HepG2 (cell line): ENCODE data around the gene NPHP3. TPM values are rescaled to one million over a fixed set of nuclear protein-coding genes. Genes with fewer than 3 reads are reported as not detected.

Experiments
- ARID2 ChIP-seq: sonication (generic); formaldehyde crosslinking; IDR thresholded peaks from 2 replicates; pipeline ENCODE4 v1.8.1; 2022; ENCODE audit warnings: mild to moderate bottlenecking, missing genetic modification reagents, borderline replicate concordance
- CCDC6 ChIP-seq: sonication (generic); formaldehyde crosslinking; IDR thresholded peaks from 2 replicates; pipeline ENCODE4 v1.8.1; 2022; ENCODE audit warnings: mild to moderate bottlenecking, missing genetic modification reagents, moderate library complexity
- DMAP1 ChIP-seq: IDR thresholded peaks from 2 replicates; pipeline ENCODE4 v1.6.1; 2016
- FOXP1 ChIP-seq, 2 experiments: fragments of 450-650 bp in 1 of 2; IDR thresholded peaks; 2 replicates each; pipeline ENCODE4 v1.6.1; 2017 to 2018; ENCODE audit warnings: antibody characterized with exemption in 1 of 2
- GATAD2A ChIP-seq: IDR thresholded peaks from 2 replicates; pipeline ENCODE4 v1.6.1; 2016
- GTF3A ChIP-seq: sonication (generic); formaldehyde crosslinking; conservative IDR thresholded peaks from 2 replicates; pipeline ENCODE4 v1.4.0; 2020; ENCODE audit warnings: mild to moderate bottlenecking, missing genetic modification reagents
- KMT2A ChIP-seq: sonication (generic); formaldehyde crosslinking; IDR thresholded peaks from 2 replicates; pipeline ENCODE4 v1.4.0; 2020; ENCODE audit warnings: missing genetic modification reagents
- NFATC3 ChIP-seq: sonication (generic); formaldehyde crosslinking; IDR thresholded peaks from 2 replicates; pipeline ENCODE4 v1.5.1; 2020; ENCODE audit warnings: mild to moderate bottlenecking, missing genetic modification reagents
- NFIB ChIP-seq: sonication (generic); formaldehyde crosslinking; IDR thresholded peaks from 2 replicates; pipeline ENCODE4 v1.9.0; 2021; ENCODE audit warnings: missing genetic modification reagents, mild to moderate bottlenecking, borderline replicate concordance
- PHF21A ChIP-seq: sonication (generic); formaldehyde crosslinking; IDR thresholded peaks from 2 replicates; pipeline ENCODE4 v1.5.0; 2020; ENCODE audit warnings: mild to moderate bottlenecking, missing genetic modification reagents
- RAD21 ChIP-seq: fragments of 450-650 bp; formaldehyde crosslinking; IDR thresholded peaks from 2 replicates; pipeline ENCODE4 v1.5.0; 2020; ENCODE audit warnings: mild to moderate bottlenecking
- STAG1 ChIP-seq: sonication (generic); formaldehyde crosslinking; IDR thresholded peaks from 2 replicates; pipeline ENCODE4 v1.4.0; 2020; ENCODE audit warnings: missing genetic modification reagents
- ZC3H13 ChIP-seq: sonication (generic); formaldehyde crosslinking; IDR thresholded peaks from 2 replicates; pipeline ENCODE4 v1.8.1; 2023; ENCODE audit warnings: mild to moderate bottlenecking, missing genetic modification reagents, moderate library complexity
- ZMYM2 ChIP-seq: sonication (generic); formaldehyde crosslinking; IDR thresholded peaks from 2 replicates; pipeline ENCODE4 v1.8.0; 2022; ENCODE audit warnings: mild to moderate bottlenecking, missing genetic modification reagents
- ZNF160 ChIP-seq: sonication (generic); formaldehyde crosslinking; IDR thresholded peaks from 2 replicates; pipeline ENCODE4 v1.8.0; 2022; ENCODE audit warnings: mild to moderate bottlenecking, inconsistent platforms, missing genetic modification reagents
- ZNF432 ChIP-seq: sonication (generic); formaldehyde crosslinking; IDR thresholded peaks from 2 replicates; pipeline ENCODE4 v1.5.0; 2020; ENCODE audit warnings: missing genetic modification reagents, mild to moderate bottlenecking, borderline replicate concordance
- ZNF598 ChIP-seq: sonication (generic); formaldehyde crosslinking; IDR thresholded peaks from 2 replicates; pipeline ENCODE4 v1.5.1; 2020; ENCODE audit warnings: mild to moderate bottlenecking, missing genetic modification reagents, borderline replicate concordance
- ZNF672 ChIP-seq: sonication (generic); formaldehyde crosslinking; IDR thresholded peaks from 2 replicates; pipeline ENCODE4 v1.8.1; 2022; ENCODE audit warnings: missing genetic modification reagents
- ZNF713 ChIP-seq: sonication (generic); formaldehyde crosslinking; IDR thresholded peaks from 2 replicates; pipeline ENCODE4 v1.4.0; 2020; ENCODE audit warnings: mild to moderate bottlenecking, missing genetic modification reagents
- ZNF878 ChIP-seq: sonication (generic); formaldehyde crosslinking; IDR thresholded peaks from 2 replicates; pipeline ENCODE4 v1.8.1; 2023; ENCODE audit warnings: mild to moderate bottlenecking, missing genetic modification reagents, moderate library complexity
- ZNF879 ChIP-seq: sonication (generic); formaldehyde crosslinking; IDR thresholded peaks from 2 replicates; pipeline ENCODE4 v1.8.1; 2023; ENCODE audit warnings: missing genetic modification reagents
- ZSCAN21 ChIP-seq: sonication (generic); formaldehyde crosslinking; IDR thresholded peaks from 2 replicates; pipeline ENCODE4 v1.8.0; 2022; ENCODE audit warnings: mild to moderate bottlenecking, missing genetic modification reagents, moderate library complexity, borderline replicate concordance
- ZSCAN22 ChIP-seq: sonication (generic); formaldehyde crosslinking; IDR thresholded peaks from 2 replicates; pipeline ENCODE4 v1.4.0; 2020; ENCODE audit warnings: mild to moderate bottlenecking, missing genetic modification reagents
- polyA plus RNA-seq, 8 experiments: library from polyadenylated mRNA; depleted of rRNA in 3 of 8; stranded (reverse) in 7 of 8; unstranded in 1 of 8; fragments of >200 nt; fragmentation: Illumina TruSeq in 4 of 8; extraction: Trizol in 4 of 8; gene quantifications; 2 replicates each; pipeline versions ENCODE4 v1.2.1 to v1.2.3, GENCODE V29; 2011 to 2016; ENCODE audit warnings: low read depth in 4 of 8, missing spikeins in 1 of 8, mixed read lengths in 1 of 8; ENCODE audit not compliant: insufficient read depth in 1 of 8
- total RNA-seq, 5 experiments: library from RNA; depleted of rRNA; stranded (reverse); fragments of >200 nt; fragmentation: Illumina TruSeq; extraction: Trizol; gene quantifications; 2 replicates each; pipeline ENCODE4 v1.2.3, GENCODE V29; 2016; ENCODE audit warnings: low read depth in 1 of 5
- TF ChIP-seq, protein P1 (sequence below): IDR thresholded peaks from 2 replicates; pipeline ENCODE4 v1.6.1; 2016; ENCODE audit warnings: control low read depth
- TF ChIP-seq, protein P2 (sequence below): sonication (generic); formaldehyde crosslinking; IDR thresholded peaks from 2 replicates; pipeline ENCODE4 v1.4.0; 2020; ENCODE audit warnings: missing genetic modification reagents, borderline replicate concordance
- TF ChIP-seq, protein P3 (sequence below): sonication (generic); formaldehyde crosslinking; IDR thresholded peaks from 2 replicates; pipeline ENCODE4 v1.4.0; 2020; ENCODE audit warnings: mild to moderate bottlenecking, missing genetic modification reagents

Gene NPHP3
- total and polyA plus RNA-seq, 2 of the 13 experiments (the other 11 are each of a cell fraction or from before 2014, with no cell fraction given): 11.0 to 20.2 TPM

DNA sequence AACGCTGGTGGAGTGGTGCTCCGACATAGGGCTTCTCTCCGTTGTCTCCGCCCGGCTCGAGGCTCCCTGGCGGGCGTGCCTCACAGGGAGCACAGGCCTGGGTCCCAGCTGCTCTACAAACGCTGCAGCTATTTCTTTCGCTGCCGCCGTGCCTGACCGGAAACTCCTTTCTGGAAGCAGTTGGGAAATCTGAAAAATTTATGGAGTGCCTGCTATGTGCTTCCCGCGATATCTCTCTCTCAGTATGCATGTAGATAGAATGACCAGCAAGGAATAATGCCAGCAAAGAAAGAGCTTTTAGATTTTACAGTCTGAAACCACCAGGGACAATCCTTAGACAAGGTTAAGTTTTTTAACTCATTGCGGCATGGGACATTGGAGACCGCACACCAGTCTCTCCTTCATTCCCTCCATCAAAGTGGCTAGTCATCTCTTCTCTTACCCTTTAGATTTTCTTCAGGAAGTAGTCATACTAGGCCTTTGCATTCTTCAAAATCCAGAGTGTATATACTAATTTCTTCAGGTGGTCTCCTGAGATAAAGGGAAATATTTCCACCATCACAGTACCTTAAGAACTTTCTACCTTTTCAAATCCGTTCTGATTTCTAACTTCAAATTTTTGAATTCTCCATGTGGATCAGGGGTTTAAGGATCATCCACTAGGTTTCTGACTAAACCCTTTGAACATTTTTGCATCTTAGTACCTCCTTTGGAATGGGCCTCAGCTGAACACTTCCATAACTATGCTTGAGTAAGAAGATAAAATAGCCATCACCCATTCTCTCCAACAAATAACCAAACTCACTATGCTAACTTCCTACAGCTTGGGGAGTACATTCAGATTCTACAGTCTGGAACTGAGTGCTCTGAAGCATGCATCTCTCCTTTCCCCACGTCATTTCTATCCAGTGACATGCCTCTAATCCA is 1.1 kb upstream of the NPHP3 start (continued):
- TF ChIP-seq, protein P1, sequence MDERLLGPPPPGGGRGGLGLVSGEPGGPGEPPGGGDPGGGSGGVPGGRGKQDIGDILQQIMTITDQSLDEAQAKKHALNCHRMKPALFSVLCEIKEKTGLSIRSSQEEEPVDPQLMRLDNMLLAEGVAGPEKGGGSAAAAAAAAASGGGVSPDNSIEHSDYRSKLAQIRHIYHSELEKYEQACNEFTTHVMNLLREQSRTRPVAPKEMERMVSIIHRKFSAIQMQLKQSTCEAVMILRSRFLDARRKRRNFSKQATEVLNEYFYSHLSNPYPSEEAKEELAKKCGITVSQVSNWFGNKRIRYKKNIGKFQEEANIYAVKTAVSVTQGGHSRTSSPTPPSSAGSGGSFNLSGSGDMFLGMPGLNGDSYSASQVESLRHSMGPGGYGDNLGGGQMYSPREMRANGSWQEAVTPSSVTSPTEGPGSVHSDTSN: no peak
- TF ChIP-seq FOXP1 (IDR thresholded peaks at IDR 0.05) (no peak), FOXP1 (CRISPR knock-in tag; IDR thresholded peaks at IDR 0.05) (no peak), ZNF160 (CRISPR knock-in tag) (no peak), PHF21A (no peak), ZNF672 (CRISPR knock-in tag) (no peak), ZSCAN21 (CRISPR knock-in tag) (peak; percentile 63; the same call in 1 of the 2 replicates), ZMYM2 (CRISPR knock-in tag) (no peak), ZNF432 (no peak), ZNF598 (no peak; the same call in 1 of the 2 replicates), GTF3A (CRISPR knock-in tag) (no peak), DMAP1 (no peak; the same call in 1 of the 2 replicates), ARID2 (CRISPR knock-in tag) (no peak), CCDC6 (CRISPR knock-in tag) (no peak), ZNF878 (no peak), NFIB (CRISPR knock-in tag) (no peak), ZSCAN22 (no peak), ZNF713 (CRISPR knock-in tag) (no peak), NFATC3 (no peak), STAG1 (no peak), RAD21 (CRISPR knock-in tag) (no peak), KMT2A (CRISPR knock-in tag) (no peak), ZC3H13 (CRISPR knock-in tag) (no peak), ZNF879 (CRISPR knock-in tag) (no peak), GATAD2A (CRISPR knock-in tag) (0 out of 2 replicates have a peak, but pooled peaks have one; percentile 29)
- TF ChIP-seq, protein P2, sequence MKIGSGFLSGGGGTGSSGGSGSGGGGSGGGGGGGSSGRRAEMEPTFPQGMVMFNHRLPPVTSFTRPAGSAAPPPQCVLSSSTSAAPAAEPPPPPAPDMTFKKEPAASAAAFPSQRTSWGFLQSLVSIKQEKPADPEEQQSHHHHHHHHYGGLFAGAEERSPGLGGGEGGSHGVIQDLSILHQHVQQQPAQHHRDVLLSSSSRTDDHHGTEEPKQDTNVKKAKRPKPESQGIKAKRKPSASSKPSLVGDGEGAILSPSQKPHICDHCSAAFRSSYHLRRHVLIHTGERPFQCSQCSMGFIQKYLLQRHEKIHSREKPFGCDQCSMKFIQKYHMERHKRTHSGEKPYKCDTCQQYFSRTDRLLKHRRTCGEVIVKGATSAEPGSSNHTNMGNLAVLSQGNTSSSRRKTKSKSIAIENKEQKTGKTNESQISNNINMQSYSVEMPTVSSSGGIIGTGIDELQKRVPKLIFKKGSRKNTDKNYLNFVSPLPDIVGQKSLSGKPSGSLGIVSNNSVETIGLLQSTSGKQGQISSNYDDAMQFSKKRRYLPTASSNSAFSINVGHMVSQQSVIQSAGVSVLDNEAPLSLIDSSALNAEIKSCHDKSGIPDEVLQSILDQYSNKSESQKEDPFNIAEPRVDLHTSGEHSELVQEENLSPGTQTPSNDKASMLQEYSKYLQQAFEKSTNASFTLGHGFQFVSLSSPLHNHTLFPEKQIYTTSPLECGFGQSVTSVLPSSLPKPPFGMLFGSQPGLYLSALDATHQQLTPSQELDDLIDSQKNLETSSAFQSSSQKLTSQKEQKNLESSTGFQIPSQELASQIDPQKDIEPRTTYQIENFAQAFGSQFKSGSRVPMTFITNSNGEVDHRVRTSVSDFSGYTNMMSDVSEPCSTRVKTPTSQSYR (CRISPR knock-in tag): no peak
- TF ChIP-seq, protein P3, sequence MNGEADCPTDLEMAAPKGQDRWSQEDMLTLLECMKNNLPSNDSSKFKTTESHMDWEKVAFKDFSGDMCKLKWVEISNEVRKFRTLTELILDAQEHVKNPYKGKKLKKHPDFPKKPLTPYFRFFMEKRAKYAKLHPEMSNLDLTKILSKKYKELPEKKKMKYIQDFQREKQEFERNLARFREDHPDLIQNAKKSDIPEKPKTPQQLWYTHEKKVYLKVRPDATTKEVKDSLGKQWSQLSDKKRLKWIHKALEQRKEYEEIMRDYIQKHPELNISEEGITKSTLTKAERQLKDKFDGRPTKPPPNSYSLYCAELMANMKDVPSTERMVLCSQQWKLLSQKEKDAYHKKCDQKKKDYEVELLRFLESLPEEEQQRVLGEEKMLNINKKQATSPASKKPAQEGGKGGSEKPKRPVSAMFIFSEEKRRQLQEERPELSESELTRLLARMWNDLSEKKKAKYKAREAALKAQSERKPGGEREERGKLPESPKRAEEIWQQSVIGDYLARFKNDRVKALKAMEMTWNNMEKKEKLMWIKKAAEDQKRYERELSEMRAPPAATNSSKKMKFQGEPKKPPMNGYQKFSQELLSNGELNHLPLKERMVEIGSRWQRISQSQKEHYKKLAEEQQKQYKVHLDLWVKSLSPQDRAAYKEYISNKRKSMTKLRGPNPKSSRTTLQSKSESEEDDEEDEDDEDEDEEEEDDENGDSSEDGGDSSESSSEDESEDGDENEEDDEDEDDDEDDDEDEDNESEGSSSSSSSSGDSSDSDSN (CRISPR knock-in tag): peak; percentile 48; the same call in 1 of the 2 replicates
